Omental fat pad (tissue), 4 donors: ENCODE data around the gene GBE1. TPM values are rescaled to one million over a fixed set of nuclear protein-coding genes. Genes with fewer than 3 reads are reported as not detected.

Experiments used
- ATAC-seq: fragments of 150-250 bp; one replicate; pipeline ENCODE4 v1.9.1; 2016; ENCODE audit warnings: mild to moderate bottlenecking, moderate library complexity; ENCODE audit not compliant: low FRiP score
- DNase-seq: peaks from one replicate; pipeline ENCODE4 v3.0.0-alpha.2; 2019; ENCODE audit warnings: low spot score
- total RNA-seq, 4 donors: library from RNA; depleted of rRNA; stranded (reverse); fragments of >200 nt; gene quantifications; one replicate each; pipeline ENCODE4 v1.1.0, GENCODE V29; 2016
- TF ChIP-seq, protein P1 (sequence below), 3 donors: fragments of 450-650 bp; IDR thresholded peaks; one replicate each; pipeline ENCODE4 v1.5.1; 2016 to 2017; ENCODE audit warnings: antibody characterized with exemption in 3 of 3, mild to moderate bottlenecking in 3 of 3, moderate library complexity in 2 of 3

GBE1 gene
- total RNA-seq, 4 donors from 2014 or later = 101 to 140 (median 118) TPM

DNA sequence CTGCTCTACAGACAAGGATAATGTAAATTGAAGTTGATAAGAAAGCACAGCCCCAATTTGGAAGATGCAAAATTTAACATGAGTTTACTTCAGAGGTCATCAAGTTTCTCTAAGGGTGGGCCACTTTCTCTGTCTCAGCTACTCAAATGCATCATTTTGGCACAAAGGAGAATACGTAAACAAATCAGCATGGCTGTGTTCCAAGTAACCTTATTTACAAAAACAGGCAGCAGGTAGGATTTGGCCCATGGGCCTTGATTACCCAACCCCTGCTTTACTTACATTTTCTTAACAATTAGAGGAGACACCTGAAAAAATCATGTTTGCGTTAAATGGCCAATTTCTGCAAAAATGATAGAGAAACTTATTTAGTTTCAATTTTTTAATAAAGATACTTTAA is 181.7 kb downstream of the GBE1 start:
- TF ChIP-seq, protein P1, sequence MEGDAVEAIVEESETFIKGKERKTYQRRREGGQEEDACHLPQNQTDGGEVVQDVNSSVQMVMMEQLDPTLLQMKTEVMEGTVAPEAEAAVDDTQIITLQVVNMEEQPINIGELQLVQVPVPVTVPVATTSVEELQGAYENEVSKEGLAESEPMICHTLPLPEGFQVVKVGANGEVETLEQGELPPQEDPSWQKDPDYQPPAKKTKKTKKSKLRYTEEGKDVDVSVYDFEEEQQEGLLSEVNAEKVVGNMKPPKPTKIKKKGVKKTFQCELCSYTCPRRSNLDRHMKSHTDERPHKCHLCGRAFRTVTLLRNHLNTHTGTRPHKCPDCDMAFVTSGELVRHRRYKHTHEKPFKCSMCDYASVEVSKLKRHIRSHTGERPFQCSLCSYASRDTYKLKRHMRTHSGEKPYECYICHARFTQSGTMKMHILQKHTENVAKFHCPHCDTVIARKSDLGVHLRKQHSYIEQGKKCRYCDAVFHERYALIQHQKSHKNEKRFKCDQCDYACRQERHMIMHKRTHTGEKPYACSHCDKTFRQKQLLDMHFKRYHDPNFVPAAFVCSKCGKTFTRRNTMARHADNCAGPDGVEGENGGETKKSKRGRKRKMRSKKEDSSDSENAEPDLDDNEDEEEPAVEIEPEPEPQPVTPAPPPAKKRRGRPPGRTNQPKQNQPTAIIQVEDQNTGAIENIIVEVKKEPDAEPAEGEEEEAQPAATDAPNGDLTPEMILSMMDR (IDR thresholded peaks at IDR 0.05) = no peak
- no peak for ATAC-seq
- DNase-seq = no peak

DNA sequence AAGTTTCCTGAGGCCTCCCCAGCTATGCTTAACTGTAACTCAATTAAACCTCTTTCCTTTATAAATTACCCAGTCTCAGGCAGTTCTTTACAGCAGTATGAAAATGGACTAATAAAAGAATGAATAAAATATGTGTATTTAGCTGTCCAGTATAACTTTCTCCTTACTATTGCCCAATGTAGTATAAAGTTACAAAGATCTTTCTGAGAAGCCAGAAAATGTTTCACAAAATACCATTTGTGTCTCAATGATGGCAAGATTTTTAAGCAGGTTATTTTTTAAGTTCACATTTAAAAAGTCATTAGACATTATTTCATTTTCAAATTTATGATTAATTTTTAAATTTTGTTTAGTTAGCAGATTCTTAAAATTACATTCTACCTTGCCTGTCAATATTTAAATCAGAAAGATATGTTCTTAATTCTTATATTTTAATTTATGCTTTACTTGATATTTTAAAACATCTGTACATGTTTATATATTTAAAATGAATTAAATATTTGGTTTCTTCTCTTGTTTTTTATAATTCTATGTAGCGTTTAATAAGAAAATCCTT is 189.2 kb downstream of the GBE1 start:
- ATAC-seq = no peak

DNA sequence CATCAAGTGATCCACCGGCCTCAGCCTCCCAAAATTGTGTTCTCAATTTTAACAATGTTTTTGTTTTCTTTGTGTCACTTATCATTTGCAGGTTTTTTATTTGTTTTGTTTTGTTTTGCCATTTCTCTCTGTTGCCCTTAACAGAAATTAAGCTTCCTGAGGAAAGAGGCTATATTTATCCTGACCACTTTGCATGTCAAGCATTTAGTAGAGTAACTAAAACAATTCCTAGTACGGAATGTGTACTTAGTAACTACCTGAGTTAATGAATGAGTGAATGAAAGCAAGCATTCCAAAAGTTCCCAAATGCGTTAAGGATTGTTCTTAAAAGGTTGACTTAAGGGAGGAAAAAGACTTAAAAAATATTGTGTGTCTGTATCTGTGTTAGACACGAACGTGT is 193.1 kb downstream of the GBE1 start:
- ATAC-seq (no peak), DNase-seq (no peak)
- TF ChIP-seq, protein P1 (IDR thresholded peaks at IDR 0.05) = no peak

More for the DNA sequence above, 189.2 kb downstream of the GBE1 start:
- DNase-seq = no peak
- TF ChIP-seq, protein P1 (IDR thresholded peaks at IDR 0.05) = no peak

DNA sequence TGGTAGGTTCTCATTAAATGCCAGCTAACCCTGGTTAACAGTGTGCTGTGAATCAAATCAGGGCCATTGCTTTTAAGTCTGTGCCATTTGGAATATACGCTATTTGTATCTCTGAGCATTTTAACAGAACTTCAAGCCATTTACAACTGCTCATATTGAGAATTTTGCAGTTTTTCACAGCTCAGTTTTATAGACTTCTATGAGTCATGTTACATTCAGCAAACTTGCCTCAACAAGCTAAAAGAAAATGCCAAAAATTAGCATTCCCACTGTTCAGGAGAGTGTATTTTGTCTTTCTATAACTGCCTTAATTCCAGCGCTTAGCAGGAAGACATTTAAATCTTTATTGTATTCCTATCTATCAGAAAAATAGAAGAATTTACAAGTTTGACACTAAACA is 196.4 kb downstream of the GBE1 start:
- no peak for DNase-seq
- TF ChIP-seq, protein P1 (IDR thresholded peaks at IDR 0.05) = no peak
- ATAC-seq = no peak

DNA sequence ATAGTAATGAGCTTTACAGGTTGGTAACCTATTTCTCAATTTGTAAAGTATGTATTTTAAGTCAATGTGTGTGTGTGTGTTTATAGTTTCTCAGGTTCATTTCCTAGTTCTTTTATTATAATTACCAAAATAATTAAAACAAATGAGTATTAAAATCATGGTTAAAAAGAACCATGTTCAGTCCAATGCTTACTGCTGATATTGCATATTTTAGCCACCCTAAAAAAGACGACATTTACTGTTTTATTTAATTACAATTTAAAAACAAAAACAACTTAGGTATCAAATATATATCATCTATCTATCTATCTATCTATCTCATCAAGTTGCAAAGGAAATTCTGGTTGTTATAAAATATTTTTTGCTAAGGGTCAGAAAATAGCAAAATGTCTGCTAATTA is 203.3 kb downstream of the GBE1 start:
- no peak for DNase-seq
- TF ChIP-seq, protein P1 (IDR thresholded peaks at IDR 0.05) = no peak
- no peak for ATAC-seq

DNA sequence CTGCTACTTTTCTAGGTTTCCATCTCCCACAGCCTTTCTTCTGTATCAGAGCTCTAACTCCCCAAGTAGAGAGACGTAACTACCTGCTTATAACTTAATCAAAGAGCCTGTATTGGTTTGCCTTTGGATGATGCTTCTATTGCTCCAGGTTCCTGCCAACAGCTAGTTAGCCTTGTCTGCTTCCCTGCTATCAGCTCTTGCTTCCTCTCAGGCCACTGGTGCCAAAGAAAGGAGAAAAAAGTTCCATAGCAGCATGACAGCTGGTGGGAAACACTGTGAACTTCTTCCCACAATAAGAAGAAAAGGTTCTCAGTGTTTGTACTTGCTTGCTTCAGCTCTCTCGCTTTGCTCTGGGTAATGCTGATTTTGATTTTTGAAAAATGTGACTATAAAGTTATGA is 206.6 kb downstream of the GBE1 start:
- DNase-seq (no peak), ATAC-seq (no peak)
- TF ChIP-seq, protein P1 (IDR thresholded peaks at IDR 0.05) = no peak

DNA sequence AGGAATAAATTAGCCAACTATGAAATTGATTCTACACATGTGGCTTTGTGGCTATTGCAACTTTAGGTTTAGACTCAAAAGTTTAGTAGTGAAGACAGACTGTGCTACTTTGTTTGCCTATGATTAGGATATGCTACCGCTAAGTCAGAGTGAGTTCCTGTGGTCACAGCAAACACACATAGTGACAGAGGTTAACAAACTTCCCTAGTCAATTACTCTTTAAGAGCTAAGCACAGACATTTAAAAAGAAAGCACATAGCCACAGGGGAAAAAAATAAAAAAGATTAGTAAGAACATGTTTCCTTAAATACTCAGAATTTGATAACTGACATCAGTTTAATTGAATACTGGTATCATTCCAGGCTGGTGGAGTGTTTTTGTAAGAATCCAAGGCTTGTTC is 207.1 kb downstream of the GBE1 start:
- TF ChIP-seq, protein P1 (IDR thresholded peaks at IDR 0.05) = no peak
- DNase-seq (no peak), ATAC-seq (no peak)
